Breast epithelium (tissue), 4 donors: Measurements from ENCODE around the gene RPL13A. TPM values are rescaled to one million over a fixed set of nuclear protein-coding genes. Genes with fewer than 3 reads are reported as not detected.

Experiments used
- DNase-seq, 2 donors: peaks; one replicate each; pipeline ENCODE4 v3.0.0-alpha.2; 2019; ENCODE audit warnings: low spot score in 2 of 2
- H3K27ac ChIP-seq, 2 donors: fragments of 200-600 bp; sonication (generic) in 1 of 2; one replicate each; pipeline ENCODE4 v1.5.1; 2016 to 2019; ENCODE audit warnings: mild to moderate bottlenecking in 1 of 2
- H3K27me3 ChIP-seq, 2 donors: fragments of 200-600 bp; sonication (generic) in 1 of 2; one replicate each; pipeline versions ENCODE4 v1.5.1 to v1.6.0; 2017 to 2019; ENCODE audit warnings: control low read depth in 1 of 2, mild to moderate bottlenecking in 1 of 2
- H3K36me3 ChIP-seq: fragments of 200-600 bp; one replicate; pipeline ENCODE4 v1.5.1; 2019
- H3K4me1 ChIP-seq, 2 donors: fragments of 200-600 bp; sonication (generic); one replicate each; pipeline ENCODE4 v1.5.1; 2016 to 2019; ENCODE audit warnings: control low read depth in 1 of 2
- H3K4me3 ChIP-seq, 3 donors: fragments of 200-600 bp; sonication (generic); 1 replicate in 2 of 3; 2 replicates in 1 of 3; pipeline ENCODE4 v1.5.1; 2016 to 2019; ENCODE audit warnings: mild to moderate bottlenecking in 3 of 3, moderate library complexity in 2 of 3
- H3K9me3 ChIP-seq, 2 donors: fragments of 200-600 bp; sonication (generic) in 1 of 2; one replicate each; pipeline ENCODE4 v1.5.1; 2016 to 2019; ENCODE audit warnings: control low read depth in 1 of 2
- CTCF ChIP-seq, 3 donors: fragments of 450-650 bp; IDR thresholded peaks; one replicate each; pipeline ENCODE4 v1.5.1; 2016 to 2017; ENCODE audit warnings: antibody characterized with exemption in 3 of 3, mild to moderate bottlenecking in 3 of 3, moderate library complexity in 3 of 3
- POLR2A ChIP-seq: fragments of 450-650 bp; IDR thresholded peaks from one replicate; pipeline ENCODE4 v1.6.1; 2016; ENCODE audit warnings: antibody characterized with exemption, mild to moderate bottlenecking, moderate library complexity
- POLR2AphosphoS5 ChIP-seq, 3 donors: sonication (generic); formaldehyde crosslinking; IDR thresholded peaks; one replicate each; pipeline ENCODE4 v1.6.1; 2017; ENCODE audit warnings: antibody characterized with exemption in 3 of 3
- intact Hi-C: fragments of 100-400 bp; cut with DNase I; formaldehyde crosslinking; loops from one replicate; pipeline ENCODE4 v1.15.1; 2023; ENCODE audit warnings: low total_unique reads
- total RNA-seq, 3 donors: library from RNA; depleted of rRNA; stranded (reverse); fragments of >200 nt; gene quantifications; one replicate each; pipeline ENCODE4 v1.1.0, GENCODE V29; 2016

Gene RPL13A
- total RNA-seq, 3 donors from 2014 or later = 3,591 to 5,468 (median 4,346) TPM

GRCh38 chr19:49441210-49441959 lies 46.0 kb upstream of the RPL13A start, which contains the start of gene SLC17A7:
TSS of gene SLC17A7 (minus strand) at chr19:49441527. CDS start at chr19:49441379, 148 bp downstream.
- H3K27ac ChIP-seq = peak within 1 kb of the TSS; percentile 80 to 81
- peaks cover 0 to 34% of the 10 kb centered on the region in 2 donors for H3K27me3 ChIP-seq
- H3K4me3 ChIP-seq = peak within 1 kb of the TSS; percentile 62 to 91 (median 69)

GRCh38 chr19:49441960-49442350 lies 45.5 kb upstream of the RPL13A start:
- Histone ChIP-seq H3K4me1 (peaks cover 0 to 4% of the 10 kb centered on the region in 2 donors), H3K4me3 (peak overlapping the region; percentile 62 to 91 (median 69)), H3K27me3 (peaks cover 0 to 28% of the 10 kb centered on the region in 2 donors), H3K27ac (peak overlapping the region; percentile 80 to 81), H3K9me3 (no peaks in the 10 kb centered on the region), H3K36me3 (no peaks in the 10 kb centered on the region)
- TF ChIP-seq POLR2A (no peak), CTCF (IDR thresholded peaks at IDR 0.05) (no peak), POLR2AphosphoS5 (IDR thresholded peaks at IDR 0.05) (no peak)
- DNase-seq = no peak
- intact Hi-C loops = no loop called here

More at GRCh38 chr19:49441210-49441959, 46.0 kb upstream of the RPL13A start, which contains the start of gene SLC17A7:
- Histone ChIP-seq H3K4me1 (peaks cover 0 to 4% of the 10 kb centered on the region in 2 donors), H3K9me3 (no peaks in the 10 kb centered on the region), H3K36me3 (no peaks in the 10 kb centered on the region)
- DNase-seq = no peak
- intact Hi-C loops = no loop called here
- TF ChIP-seq CTCF (IDR thresholded peaks at IDR 0.05) (no peak), POLR2AphosphoS5 (IDR thresholded peaks at IDR 0.05) (no peak), POLR2A (no peak)

- Histone ChIP-seq H3K27ac (peak overlapping the region; percentile 80 to 81), H3K4me1 (peaks cover 0 to 4% of the 10 kb centered on the region in 2 donors), H3K9me3 (no peaks in the 10 kb centered on the region), H3K27me3 (peaks cover 0 to 24% of the 10 kb centered on the region in 2 donors), H3K36me3 (no peaks in the 10 kb centered on the region), H3K4me3 (peak overlapping the region; percentile 62 to 91 (median 69))
- TF ChIP-seq POLR2A (no peak), CTCF (IDR thresholded peaks at IDR 0.05) (no peak), POLR2AphosphoS5 (IDR thresholded peaks at IDR 0.05) (no peak)
- intact Hi-C loops = no loop called here
- DNase-seq = peak in 1 of 2 donors; percentile 46
These were observed 45.1 kb upstream of the RPL13A start for GRCh38 chr19:49442354-49442753.

GRCh38 chr19:49442771-49443365 lies 44.5 kb upstream of the RPL13A start:
- DNase-seq = peak; percentile 94 to 96
- Histone ChIP-seq H3K27ac (peak overlapping the region; percentile 80 to 81), H3K4me3 (peak overlapping the region; percentile 62 to 91 (median 69)), H3K27me3 (peaks cover 0 to 23% of the 10 kb centered on the region in 2 donors), H3K4me1 (peaks cover 0 to 4% of the 10 kb centered on the region in 2 donors), H3K36me3 (no peaks in the 10 kb centered on the region), H3K9me3 (no peaks in the 10 kb centered on the region)
- intact Hi-C loops = no loop called here
- TF ChIP-seq POLR2AphosphoS5 (IDR thresholded peaks at IDR 0.05) (no peak), POLR2A (no peak), CTCF (IDR thresholded peaks at IDR 0.05) (no peak)
